Stimulated activated CD8-positive, alpha-beta memory T cell treated with anti-CD3 and anti-CD28 coated beads, Interleukin-15, amount 100 ng/mL, for 4 hours (primary cell): Measurements from ENCODE around the gene CTAGE6.
"Not testable (repeated sequence)": the region's sequence is repeated elsewhere in the genome, so short reads cannot be mapped to it uniquely, and the experiment has no call there.

Experiments
- DNase-seq, 2 donors: peaks; one replicate each; pipeline ENCODE4 v3.0.0-alpha.2; 2020; ENCODE audit warnings: low read depth in 2 of 2

The CTAGE6 gene

GRCh38 chr7:143757596-143757995, at the start of gene CTAGE6:
Gene CTAGE6, minus strand, starts transcription at chr7:143757696. Its CDS starts 38 bp downstream, at chr7:143757658.
- not testable (repeated sequence) for DNase-seq

DNA sequence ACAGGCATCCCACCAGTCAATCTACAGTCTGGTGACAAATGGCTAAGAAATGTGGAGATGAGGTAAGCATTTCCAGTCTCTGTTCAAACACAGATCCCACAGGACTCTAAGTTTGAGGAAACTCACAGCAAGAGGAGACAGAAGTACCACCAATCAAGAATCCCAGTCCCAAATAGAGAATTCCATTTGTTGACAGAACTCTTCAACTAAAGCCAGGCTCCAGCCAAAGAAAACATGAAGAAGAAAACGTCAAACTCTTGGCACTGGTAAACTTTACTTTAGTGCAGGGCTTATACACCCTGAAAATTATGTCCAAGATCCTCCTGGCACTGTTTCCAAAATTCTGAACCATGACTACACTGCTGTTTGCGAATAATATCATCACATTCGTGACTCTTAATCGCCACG, 49.2 kb upstream of the CTAGE6 start:
- not testable (repeated sequence) for DNase-seq

DNA sequence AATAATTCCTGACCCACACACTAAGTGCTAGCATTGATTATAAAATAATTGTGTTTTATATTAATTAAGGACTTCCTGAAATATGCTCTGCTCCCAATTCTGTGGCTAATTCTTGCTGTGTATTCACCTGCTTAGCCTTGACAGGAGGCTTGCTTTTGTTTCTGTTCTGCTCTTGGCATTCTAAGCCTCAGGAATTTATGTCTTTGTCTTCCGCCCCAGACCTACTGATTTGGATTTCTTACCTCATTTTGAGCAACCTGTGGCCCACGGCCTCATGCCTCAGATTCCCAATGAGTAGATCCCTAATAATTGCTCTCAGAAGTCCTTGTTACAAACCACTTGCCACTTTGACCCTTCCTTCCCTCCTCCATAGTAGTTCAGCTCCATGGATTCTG, 40.4 kb upstream of the CTAGE6 start:
- not testable (repeated sequence) for DNase-seq

- not testable (repeated sequence) for DNase-seq
Observed at GRCh38 chr7:143797119-143797895, 39.8 kb upstream of the CTAGE6 start.

DNA sequence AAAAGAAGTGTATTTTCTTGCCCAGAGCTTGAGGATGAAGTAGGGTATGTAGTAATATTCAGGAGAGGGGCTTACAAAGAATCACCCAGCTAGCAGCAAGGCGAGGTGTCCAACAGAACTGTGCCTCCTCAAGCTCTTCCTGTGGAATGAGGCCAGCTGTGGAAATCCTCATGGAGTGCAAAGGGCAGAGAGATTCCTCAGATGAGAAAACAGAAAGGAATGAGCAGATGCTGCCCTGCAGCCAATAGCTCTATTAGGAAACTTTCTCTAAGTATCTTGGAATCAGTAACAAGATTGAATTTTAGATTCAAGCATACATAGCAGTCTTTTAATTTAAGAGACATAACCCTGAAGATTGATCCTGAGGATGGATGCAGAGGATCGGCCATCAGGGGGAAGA, 38.2 kb upstream of the CTAGE6 start:
- not testable (repeated sequence) for DNase-seq

DNA sequence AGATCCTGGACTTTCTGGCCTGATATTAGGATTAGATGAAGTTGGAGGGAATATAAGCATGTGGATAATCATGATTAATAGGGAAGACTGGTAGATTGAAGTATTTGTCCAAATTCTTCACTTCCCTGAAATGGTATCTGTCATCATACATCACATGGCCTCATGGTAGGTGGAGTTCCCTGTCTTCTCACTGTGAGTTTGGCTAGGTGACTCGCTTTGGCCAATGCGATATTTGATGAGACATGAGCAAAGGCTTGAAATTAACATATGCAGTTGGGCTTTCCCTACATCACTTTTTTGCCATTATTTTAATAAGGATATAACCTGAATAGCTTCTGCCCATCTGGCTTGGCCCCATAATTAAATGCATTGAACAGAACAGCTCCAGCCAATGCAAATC, 35.1 kb upstream of the CTAGE6 start:
- not testable (repeated sequence) for DNase-seq

- not testable (repeated sequence) for DNase-seq
Observed at GRCh38 chr7:143785415-143786182, 28.1 kb upstream of the CTAGE6 start.

- DNase-seq = not testable (repeated sequence)
Observed at GRCh38 chr7:143779591-143779990, 22.1 kb upstream of the CTAGE6 start.

DNA sequence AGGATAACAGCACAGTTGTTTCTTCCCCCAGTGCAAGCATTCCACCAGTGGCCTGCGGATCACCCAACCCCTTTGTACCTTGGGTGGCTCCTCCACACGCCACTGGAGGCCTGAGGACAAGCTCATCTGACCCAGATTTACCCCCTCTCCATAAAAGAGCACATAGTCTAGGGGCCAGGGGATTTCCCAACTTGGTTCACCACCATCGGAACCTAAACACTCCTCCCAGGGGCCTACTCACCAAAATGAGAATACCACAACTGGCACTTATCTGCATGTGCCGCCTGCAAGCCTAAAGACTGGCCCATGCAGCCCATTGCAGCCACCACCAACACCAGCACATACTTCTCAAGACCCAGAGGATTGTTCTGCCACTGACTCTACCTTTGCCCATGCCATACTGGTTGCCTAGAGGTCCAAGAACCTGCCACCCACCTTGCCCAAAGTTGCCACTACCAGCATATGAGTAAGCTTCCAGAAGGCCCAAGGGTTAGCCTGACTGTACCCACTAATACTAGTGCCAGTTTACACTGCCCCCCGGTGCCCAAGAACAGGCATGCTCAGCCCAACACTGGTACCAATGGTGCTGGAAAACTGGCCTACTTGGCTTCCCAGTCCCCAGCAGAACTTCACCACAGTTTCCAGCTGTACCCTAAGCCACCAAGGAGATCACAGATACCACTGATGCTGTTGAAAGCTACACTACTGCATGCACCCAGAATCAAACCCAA, 15.4 kb upstream of the CTAGE6 start:
- DNase-seq = not testable (repeated sequence)

DNA sequence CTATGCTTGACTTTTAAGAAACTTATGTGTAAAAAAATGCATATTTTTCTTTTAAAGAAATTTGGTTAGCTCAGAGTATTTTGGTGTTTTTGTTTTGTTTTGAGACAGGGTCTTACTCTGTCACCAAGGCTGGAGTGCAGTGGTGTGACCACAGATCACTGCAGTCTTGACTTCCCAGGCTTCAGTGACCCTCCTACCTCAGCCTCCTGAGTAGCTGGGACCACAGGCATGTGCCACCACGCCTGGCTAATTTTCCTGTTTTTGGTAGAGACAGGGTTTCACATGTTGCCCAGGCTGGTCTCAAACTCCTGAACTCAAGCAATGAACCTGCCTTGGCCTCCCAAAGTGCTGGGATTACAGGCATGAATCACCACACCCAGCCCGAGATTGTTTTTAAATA, 10.0 kb upstream of the CTAGE6 start:
- DNase-seq = not testable (repeated sequence)

DNA sequence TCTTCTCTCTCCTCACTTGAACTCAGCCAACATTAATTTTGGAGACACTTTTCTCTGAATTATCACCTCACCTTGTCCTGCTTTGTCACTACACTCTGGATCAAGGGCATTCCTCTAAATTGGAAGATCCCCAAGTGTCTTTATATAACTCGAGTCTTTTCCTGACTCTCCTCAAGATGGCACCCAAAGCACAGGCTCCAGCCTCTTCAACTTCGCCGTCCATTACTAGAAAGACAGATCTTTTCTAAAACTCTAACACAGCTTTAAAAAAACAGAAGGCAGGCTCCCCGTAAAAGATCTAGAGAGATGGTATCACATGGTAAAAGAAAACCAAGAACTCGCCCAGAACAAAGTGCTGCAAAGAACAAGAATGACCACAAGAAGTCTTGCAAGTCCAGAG, 8.2 kb upstream of the CTAGE6 start:
- DNase-seq = not testable (repeated sequence)

GRCh38 chr7:143763065-143763464, 5.6 kb upstream of the CTAGE6 start:
- DNase-seq = not testable (repeated sequence)

- not testable (repeated sequence) for DNase-seq
Observed at GRCh38 chr7:143745340-143745739, 12.2 kb downstream of the CTAGE6 start.

DNA sequence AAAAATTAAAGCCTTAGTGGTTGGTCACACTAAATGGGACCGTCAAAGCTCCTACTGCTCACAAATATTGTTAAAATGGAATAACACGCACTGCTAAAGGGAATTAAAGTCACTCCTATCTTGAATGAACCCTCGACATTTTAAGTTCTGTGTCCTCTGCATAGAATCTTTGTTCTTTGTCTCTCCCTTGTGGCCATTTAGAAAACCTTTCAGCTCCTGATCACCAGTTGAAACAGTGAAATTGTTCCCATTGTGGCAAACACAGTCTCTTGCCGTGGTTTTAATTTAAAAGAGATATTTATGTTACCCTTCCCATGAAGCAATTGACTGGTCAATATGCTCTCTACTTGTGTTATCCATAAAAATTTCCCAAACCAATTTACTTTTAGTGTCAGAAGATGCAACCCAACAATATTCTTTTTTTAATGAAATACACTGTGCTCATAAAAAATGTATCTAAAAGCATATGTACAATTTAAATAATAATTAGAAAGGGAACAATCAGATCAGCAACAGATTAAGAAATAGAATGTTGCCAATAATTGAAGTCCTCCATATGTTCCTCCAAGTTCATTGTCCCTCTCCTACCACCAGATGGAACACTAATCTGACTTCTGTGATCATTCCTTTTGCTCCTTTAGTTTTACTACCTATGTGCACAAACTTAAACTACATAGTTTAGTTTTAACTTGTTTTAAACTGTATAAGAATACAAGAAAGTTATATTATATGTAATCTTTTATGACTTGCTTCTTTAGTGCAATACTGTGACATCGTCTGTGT, 20.3 kb downstream of the CTAGE6 start:
- DNase-seq = not testable (repeated sequence)

GRCh38 chr7:143735962-143736361, 21.5 kb downstream of the CTAGE6 start:
- DNase-seq = no peak

DNA sequence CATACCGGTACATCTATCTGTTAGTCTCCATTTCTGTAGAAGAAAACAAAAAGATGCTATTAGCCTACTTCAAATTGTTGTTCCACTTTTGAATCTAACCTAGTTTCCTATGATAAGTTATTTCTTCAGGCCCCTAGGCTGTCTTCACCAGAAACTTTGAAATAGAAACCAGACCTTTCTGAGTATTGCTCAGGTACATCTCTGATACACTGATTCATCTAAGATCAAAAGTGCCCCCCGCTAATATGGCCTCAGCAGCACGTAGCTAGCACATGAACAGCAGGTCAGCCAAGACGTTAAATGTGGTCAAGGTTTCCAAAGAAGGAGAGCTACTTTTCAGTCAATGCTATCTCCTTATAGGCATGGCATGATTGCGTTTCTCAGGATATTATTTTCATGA, 23.6 kb downstream of the CTAGE6 start:
- no peak for DNase-seq

DNA sequence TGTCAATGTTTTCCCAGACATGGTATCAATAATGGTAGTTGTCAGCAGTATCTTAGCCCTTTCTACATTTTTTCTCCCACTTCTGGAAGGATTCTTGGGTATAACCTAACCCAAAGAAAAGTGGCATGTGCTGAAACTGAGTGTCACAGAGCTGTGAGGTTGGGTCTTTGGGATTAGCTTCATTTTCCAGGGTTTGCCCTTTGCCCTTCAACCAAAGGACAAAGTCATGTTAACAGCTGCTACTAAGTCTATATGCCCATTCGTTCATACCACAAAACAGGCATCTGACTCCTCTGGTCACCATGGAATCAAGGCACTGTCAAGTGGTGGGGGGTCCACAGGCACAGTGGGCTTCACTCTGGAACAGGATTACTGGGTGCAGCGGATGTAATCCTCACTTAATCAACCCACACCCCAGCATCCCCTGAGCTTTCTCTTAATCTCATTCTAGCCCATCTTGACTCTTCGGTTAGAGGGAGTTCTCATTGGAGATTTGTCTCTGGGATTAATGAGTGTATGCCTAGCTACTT, 29.1 kb downstream of the CTAGE6 start:
- no peak for DNase-seq

- DNase-seq = not testable (repeated sequence)
Observed at GRCh38 chr7:143727561-143727960, 29.9 kb downstream of the CTAGE6 start.

DNA sequence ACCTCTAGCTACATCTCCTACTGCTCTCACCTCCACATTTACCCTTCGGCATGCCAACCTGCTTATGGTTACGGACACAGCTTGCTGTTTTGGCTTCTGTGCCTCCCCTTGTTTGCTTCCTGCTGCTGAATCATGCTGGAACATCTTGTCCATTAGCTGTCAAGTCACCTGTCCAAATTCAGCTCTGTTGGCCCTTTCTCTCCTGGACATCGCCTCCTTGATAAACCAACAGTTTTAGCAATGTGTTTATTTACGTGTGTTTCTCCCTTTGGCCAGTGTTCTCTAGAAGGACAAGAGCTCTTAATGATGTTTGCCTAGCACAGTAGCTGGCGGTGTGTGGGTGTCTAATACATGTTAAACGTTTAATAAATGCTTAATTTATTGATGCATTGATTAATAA, 31.4 kb downstream of the CTAGE6 start:
- not testable (repeated sequence) for DNase-seq

- not testable (repeated sequence) for DNase-seq
Observed at GRCh38 chr7:143720335-143720734, 37.2 kb downstream of the CTAGE6 start.
